ENCODE data around the gene ANKLE2. TPM values are rescaled to one million over a fixed set of nuclear protein-coding genes. Genes with fewer than 3 reads are reported as not detected.

ANKLE2 gene
- total RNA-seq, 1 donor from 2014 or later: 155 TPM

DNA sequence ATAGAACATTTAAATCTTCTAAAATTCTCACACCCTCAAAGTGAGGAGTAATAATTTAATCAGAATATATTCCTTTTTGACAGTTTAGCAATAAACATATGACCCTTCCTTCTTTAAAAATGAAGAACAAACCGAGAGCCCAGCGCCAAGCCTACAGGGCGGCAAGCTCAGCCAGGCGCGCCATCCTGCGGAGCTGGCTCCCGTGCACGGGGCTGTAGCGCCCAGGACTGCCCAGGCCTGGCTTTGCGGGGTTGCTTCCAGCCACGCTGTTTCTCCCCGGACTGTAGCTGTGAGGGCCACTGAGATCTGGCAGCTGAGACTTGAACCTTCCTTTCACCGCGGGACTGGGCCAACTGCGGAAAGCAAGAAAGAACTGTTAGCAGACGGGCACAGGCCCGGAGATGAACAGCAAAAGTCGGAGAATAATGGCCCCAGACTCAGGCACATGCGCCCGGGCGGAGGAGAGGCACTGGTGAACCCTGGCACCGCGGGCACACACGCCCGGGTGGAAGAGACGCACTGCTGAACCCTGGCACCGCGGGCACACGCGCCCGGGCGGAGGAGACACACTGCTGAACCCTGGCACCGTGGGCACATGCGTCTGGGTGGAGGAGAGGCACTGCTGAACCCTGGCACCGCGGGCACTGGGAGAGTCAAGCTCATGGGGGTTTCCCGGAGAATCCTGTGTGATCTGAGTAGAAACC is 34.4 kb downstream of the ANKLE2 start:
- Mint-ChIP-seq H3K4me1 (peaks cover 7% of the 10 kb centered on the region), H3K36me3 (ENCODE audit: low read depth) (peaks cover 76% of the 10 kb centered on the region)

DNA sequence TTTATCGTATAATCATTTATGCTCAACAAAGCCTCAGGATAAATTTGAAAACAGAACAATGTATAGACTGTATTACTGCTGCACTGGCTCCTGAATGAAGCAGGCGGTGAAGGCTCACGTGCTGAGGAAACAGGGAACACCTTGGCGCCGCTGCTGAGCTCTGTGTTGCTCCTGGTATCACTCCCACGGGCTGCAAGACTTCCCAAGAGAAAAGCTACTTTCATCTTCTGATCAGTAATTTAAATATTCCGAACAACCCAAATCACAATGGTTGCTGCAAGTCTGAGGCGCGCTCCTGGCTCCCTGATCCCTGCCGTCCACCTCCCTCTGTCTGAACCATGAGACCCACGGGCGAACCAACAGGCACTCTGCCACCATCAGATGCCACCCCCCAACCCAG is 35.2 kb downstream of the ANKLE2 start:
- Mint-ChIP-seq H3K9me3 (no peaks in the 10 kb centered on the region), H3K4me3 (no peak overlapping the region), H3K27me3 (no peaks in the 10 kb centered on the region), H3K27ac (no peak overlapping the region), H3K4me1 (peaks cover 7% of the 10 kb centered on the region), H3K36me3 (ENCODE audit: low read depth) (peaks cover 73% of the 10 kb centered on the region)
- intact Hi-C loops (cut with micrococcal nuclease): no loop called here
- no peak for DNase-seq

More for the DNA sequence above, 34.4 kb downstream of the ANKLE2 start:
- no peak for DNase-seq
- Mint-ChIP-seq H3K27me3 (no peaks in the 10 kb centered on the region), H3K27ac (no peak overlapping the region), H3K4me3 (no peak overlapping the region), H3K9me3 (no peaks in the 10 kb centered on the region)
- intact Hi-C loops (cut with micrococcal nuclease): no loop called here

DNA sequence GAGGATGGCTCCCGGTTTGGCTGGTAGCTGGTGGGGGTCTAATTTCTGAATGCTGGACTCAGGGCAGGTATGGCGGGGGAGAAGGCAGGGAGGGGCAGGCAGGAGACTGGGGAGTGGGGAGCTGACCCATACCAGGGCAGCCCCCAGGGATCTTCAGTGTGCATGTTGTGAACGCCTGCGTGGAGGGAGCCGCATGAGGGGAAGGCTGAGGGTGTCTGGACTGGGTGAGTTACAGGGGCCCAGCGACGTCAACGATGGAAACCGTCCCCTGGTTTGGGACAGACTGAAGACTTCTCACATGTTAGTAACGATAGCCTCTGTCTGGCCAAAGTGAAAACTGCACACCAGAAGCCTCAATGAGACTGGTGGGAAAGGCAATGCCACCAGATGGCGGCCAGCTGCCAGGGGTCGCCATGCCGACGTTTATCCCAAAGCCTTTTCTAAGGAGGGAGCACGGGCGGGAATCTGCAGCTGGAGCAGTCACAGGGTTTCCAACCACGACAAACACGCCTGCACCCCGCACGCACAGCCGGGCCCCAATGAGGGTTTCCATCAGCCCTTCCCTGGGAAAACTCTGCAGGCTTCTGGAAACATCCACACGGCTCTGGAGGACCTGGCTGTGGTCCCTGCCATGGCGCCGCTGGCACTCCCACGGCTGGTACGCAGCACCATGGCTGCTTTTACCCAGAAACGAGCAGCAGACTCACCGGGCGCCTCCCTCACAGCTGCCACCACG is 37.0 kb downstream of the ANKLE2 start:
- H3K4me1 Mint-ChIP-seq: peaks cover 3% of the 10 kb centered on the region
- intact Hi-C loops (cut with micrococcal nuclease): no loop called here
- peaks cover 72% of the 10 kb centered on the region for H3K36me3 Mint-ChIP-seq (ENCODE audit: low read depth)
- no peak overlapping the region for H3K27ac Mint-ChIP-seq
- DNase-seq: no peak
- H3K4me3 Mint-ChIP-seq: no peak overlapping the region
- no peaks in the 10 kb centered on the region for H3K9me3 Mint-ChIP-seq
- H3K27me3 Mint-ChIP-seq: no peaks in the 10 kb centered on the region

DNA sequence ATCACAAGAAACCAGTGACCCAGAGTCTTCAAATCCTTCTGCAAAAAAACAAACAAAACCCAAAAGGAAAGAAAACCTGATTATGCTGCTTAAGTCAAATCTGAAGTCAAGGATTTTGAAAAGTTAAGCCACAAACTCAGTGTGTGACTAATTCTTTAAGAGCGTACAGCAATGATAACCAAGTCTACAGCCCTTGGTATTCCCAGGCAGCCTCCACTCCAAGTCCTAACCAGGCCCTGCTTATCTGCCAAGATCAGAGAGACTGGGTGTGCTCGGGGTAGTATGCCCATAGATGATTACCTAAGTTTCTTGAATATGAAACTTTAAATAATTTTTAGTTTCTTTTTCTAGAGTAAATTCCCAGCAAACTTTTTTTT is 37.9 kb downstream of the ANKLE2 start:
- intact Hi-C loops (cut with micrococcal nuclease): no loop called here
- Mint-ChIP-seq H3K36me3 (ENCODE audit: low read depth) (peaks cover 75% of the 10 kb centered on the region), H3K4me1 (peaks cover 3% of the 10 kb centered on the region), H3K4me3 (no peak overlapping the region), H3K27ac (no peak overlapping the region), H3K27me3 (no peaks in the 10 kb centered on the region), H3K9me3 (no peaks in the 10 kb centered on the region)
- no peak for DNase-seq

DNA sequence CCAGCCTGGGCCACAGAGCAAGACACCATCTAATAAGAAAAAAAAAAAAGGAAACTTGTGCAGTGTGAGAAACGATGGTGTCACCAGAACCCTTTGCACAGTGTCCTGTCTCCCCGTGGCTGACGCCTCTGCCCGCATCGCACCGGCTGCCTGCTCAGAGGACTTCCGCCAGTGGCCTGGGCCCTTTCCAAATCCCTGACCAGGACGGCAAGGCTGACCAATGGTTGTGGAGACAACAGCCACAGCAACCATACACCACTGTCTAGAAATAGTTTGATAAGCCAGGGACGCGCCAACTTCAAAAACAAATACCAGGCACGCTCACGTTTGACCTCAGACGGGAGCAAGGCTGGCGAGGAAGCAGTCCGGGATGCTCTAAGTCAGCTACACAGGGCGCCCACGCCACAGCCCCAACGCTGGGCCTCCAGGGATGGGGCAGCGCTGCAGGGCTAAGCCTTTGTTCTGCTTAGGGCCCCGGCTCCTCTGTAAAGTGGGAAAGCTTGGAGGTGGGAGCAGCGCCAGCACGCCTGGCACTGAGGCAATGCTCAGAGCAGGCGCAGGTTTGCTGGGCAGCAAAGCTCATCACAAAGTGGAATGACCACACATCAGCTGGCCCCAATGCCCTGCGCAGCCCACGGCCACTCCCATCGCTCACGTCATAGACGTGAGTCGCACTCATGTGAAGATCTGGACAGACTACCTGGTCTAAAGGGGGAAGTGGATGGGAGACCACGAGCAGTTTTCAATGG is 38.4 kb downstream of the ANKLE2 start:
- no peak for DNase-seq
- no peak overlapping the region for H3K4me3 Mint-ChIP-seq
- peaks cover 3% of the 10 kb centered on the region for H3K4me1 Mint-ChIP-seq
- H3K27me3 Mint-ChIP-seq: no peaks in the 10 kb centered on the region
- H3K36me3 Mint-ChIP-seq (ENCODE audit: low read depth): peaks cover 72% of the 10 kb centered on the region
- no peak overlapping the region for H3K27ac Mint-ChIP-seq
- intact Hi-C loops (cut with micrococcal nuclease): no loop called here
- no peaks in the 10 kb centered on the region for H3K9me3 Mint-ChIP-seq

DNA sequence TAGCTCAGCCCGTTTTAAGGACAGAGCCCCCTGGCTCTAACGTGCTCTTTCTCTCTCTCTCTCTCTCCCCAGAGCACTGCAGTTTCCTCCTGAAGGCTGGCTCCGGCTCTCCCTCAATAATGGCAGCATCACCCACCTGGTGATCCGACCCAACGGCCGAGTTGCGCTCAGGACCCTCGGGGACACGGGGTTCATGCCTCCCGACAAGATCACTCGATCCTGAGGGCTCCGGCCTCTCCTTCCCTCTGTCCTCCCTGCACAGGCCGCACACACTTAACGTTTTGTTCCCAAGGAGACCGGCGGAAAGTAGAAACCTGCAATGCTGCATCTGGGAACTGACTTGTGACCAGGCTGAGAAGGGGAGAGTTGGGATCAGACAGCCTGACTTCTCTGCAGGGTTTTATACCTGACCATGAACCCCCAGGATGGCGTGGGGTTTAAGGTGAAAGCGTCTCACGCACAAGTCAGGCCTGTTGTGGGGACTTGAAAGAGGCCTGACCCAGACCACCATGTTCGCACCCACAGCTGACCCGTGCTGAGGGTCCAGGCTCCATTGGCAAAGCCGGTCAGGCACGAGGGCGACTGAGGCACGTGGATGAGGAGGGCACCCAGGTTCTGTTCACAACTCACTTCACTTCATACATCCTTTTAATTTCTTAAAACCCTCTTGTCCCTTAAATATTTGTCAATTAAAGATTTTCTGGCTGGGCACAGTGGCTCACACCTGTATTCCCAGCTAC is 40.9 kb downstream of the ANKLE2 start:
- no peaks in the 10 kb centered on the region for H3K27me3 Mint-ChIP-seq
- no peak for DNase-seq
- peaks cover 3% of the 10 kb centered on the region for H3K4me1 Mint-ChIP-seq
- H3K36me3 Mint-ChIP-seq (ENCODE audit: low read depth): peaks cover 67% of the 10 kb centered on the region
- no peaks in the 10 kb centered on the region for H3K9me3 Mint-ChIP-seq
- no peak overlapping the region for H3K4me3 Mint-ChIP-seq
- intact Hi-C loops (cut with micrococcal nuclease): no loop called here
- peak overlapping the region; percentile 48 for H3K27ac Mint-ChIP-seq

DNA sequence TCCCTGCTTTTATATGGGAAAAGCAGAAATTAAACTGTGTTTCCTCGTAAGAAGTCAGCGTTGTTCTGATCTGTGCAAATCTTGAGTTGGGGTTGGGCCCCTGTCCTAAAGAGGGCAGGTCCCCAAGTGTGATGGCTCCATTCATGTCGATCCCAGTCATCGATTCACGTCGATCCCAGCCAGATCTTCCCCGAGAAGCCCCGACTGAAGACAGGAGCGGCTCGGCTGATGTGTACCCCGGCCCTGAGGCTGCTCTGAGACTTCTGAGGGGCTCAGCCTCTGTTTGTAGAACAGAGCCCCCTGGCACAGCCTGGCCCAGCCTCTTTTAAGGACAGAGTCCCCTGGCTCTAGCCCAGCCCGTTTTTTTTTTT is 41.7 kb downstream of the ANKLE2 start:
- peaks cover 61% of the 10 kb centered on the region for H3K36me3 Mint-ChIP-seq (ENCODE audit: low read depth)
- intact Hi-C loops (cut with micrococcal nuclease): no loop called here

DNA sequence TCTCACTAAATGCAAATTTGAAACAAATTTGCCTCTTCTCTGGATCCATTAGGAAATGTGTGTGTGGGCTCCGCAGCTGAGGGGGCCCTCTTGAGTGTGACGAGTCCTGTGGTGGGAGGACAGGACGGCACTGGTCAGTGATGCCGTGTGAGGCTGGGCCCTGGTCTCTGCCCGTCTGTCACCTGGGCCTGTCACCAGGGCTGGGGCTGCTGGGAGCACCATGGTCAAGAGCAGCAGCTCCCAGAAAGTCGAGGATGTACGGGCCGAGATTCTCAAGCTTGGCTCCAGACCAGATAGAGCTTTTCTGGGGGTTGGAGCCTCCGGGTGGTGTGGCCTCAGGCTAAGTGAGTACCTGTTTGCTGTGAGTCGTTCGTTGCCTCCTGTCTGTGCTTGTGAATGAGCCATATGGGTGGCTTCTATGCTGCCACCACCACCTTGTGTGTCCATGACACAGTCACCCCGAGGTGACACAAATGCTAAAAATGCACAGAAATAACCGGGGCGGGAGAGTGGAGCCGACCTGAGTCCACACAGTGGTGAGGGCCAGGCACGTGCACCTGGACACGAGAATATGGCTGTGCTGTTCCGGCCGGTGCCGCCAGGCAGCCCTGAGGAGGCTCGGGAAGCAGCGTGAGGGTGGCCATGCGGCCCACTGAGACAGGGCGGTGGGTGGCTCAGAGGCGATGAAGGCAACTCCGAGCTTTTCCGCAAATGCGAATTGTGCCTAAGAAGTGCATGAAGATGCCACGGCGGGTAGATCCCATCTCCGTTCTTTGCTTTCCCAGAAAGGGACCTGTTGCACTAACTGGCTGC is 42.3 kb downstream of the ANKLE2 start:
- peak overlapping the region; percentile 43 for H3K27ac Mint-ChIP-seq
- H3K4me1 Mint-ChIP-seq: peaks cover 5% of the 10 kb centered on the region
- no peaks in the 10 kb centered on the region for H3K27me3 Mint-ChIP-seq
- no peak for DNase-seq
- H3K36me3 Mint-ChIP-seq (ENCODE audit: low read depth): peaks cover 62% of the 10 kb centered on the region
- intact Hi-C loops (cut with micrococcal nuclease): no loop called here
- H3K4me3 Mint-ChIP-seq: no peak overlapping the region
- no peaks in the 10 kb centered on the region for H3K9me3 Mint-ChIP-seq

More for the DNA sequence above, 41.7 kb downstream of the ANKLE2 start:
- DNase-seq: no peak
- Mint-ChIP-seq H3K9me3 (no peaks in the 10 kb centered on the region), H3K27me3 (no peaks in the 10 kb centered on the region), H3K4me1 (peaks cover 3% of the 10 kb centered on the region), H3K4me3 (no peak overlapping the region), H3K27ac (peak overlapping the region; percentile 6)

DNA sequence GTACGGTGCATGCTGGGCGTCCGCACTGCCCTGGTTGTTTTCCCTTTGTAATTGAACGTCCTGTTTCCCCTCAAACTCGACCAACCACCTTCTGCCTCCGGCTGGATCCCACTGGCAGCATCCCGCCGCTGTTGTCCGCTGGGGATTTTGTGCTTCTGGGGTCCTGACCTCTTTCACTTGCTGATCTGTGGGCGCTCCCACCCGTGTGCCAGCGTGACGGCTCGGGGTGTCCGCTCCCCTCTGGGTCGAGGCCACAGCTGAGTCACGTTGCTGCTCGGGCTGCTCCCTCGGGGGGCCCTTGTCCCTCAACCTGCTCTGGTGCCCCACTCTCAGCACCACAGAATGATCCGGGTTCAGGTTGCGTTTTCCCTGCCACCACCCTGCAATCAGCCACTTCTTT is 43.0 kb downstream of the ANKLE2 start:
- peaks cover 3% of the 10 kb centered on the region for H3K4me1 Mint-ChIP-seq
- DNase-seq: no peak
- intact Hi-C loops (cut with micrococcal nuclease): no loop called here
- H3K27ac Mint-ChIP-seq: no peak overlapping the region
- peaks cover 57% of the 10 kb centered on the region for H3K36me3 Mint-ChIP-seq (ENCODE audit: low read depth)
- no peaks in the 10 kb centered on the region for H3K9me3 Mint-ChIP-seq
- H3K27me3 Mint-ChIP-seq: no peaks in the 10 kb centered on the region
- no peak overlapping the region for H3K4me3 Mint-ChIP-seq

DNA sequence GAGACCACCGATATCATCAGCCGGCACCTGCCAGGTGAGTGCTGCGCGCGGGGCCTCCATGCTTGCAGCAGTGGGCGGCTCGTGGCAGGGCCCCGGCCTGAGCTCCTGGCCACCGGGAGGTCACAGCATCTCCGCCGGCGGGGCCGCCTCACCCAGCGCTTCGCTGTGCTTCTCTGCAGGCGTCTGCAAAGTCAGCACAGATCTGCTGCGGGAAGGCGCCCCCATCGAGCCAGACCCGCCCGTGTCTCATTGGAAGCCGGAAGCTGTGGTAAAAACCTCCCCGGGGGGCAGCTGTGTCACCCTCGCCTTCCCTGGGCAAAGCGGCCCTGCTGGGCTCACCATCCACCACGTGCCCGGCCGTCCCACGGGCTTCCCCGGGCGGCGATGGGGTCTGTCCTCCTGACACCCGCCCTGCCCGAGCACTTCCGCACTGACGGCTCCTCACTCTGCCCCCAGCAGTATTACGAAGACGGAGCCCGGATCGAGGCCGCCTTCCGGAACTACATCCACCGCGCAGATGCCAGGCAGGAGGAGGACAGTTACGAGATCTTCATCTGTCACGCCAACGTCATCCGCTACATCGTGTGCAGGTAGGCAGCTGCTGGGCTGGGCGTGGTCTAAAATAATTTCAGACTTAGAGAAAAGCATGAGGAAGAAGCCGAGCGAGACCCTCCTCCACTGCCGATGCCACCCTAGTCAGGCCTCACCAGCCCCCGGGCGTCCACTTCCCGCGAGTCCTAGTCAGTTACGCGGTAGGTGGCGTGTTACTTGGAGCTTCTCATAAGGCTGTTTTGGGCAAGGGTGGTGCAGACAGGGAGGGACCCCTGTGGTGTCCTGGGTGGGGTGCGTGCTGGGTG is 43.9 kb downstream of the ANKLE2 start:
- peaks cover 11% of the 10 kb centered on the region for H3K4me1 Mint-ChIP-seq
- intact Hi-C loops (cut with micrococcal nuclease): no loop called here

DNA sequence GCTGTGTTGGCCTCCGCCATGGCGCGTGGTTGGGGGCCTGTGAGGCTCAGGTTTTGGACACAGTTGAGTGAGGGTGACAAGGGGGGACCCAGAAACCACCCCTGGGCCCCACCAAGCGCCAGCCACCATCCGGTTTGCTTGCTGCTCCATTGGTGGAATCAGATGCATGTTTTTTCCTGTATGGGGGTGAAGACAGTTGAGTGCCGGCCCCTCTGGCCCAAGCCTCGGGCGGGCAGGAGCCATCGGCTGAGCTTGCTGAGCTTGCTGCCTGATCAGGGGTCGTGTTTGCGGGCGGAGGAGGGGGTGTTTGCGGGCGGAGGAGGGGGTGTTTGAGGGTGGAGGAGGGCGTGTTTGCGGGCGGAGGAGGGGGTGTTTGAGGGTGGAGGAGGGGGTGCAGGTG is 44.6 kb downstream of the ANKLE2 start:
- Mint-ChIP-seq H3K9me3 (no peaks in the 10 kb centered on the region), H3K4me1 (peaks cover 15% of the 10 kb centered on the region), H3K27ac (no peak overlapping the region), H3K27me3 (no peaks in the 10 kb centered on the region), H3K36me3 (ENCODE audit: low read depth) (peaks cover 52% of the 10 kb centered on the region), H3K4me3 (no peak overlapping the region)
- intact Hi-C loops (cut with micrococcal nuclease): no loop called here
- no peak for DNase-seq

More for the DNA sequence above, 43.9 kb downstream of the ANKLE2 start:
- Mint-ChIP-seq H3K4me3 (no peak overlapping the region), H3K27ac (no peak overlapping the region), H3K36me3 (ENCODE audit: low read depth) (peaks cover 54% of the 10 kb centered on the region), H3K9me3 (no peaks in the 10 kb centered on the region), H3K27me3 (no peaks in the 10 kb centered on the region)
- DNase-seq: no peak

DNA sequence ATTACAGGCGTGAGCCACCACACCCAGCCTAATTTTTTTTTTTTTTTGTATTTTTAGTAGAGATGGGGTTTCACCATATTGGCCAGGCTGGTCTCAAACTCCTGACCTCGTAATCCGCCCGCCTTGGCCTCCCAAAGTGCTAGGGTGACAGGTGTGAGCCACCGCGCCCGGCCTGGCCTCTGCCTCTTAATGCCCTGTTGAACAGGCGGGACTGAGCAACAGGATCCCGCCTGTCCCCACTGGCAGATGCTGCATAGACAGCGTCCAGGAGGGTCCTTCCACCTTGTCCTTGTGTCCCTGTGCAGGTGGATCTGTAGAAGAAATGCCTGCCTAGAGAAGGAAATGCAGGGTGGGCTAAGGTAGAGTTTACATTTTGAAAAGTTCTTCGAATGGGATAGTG is 45.3 kb downstream of the ANKLE2 start:
- no peaks in the 10 kb centered on the region for H3K9me3 Mint-ChIP-seq
- no peaks in the 10 kb centered on the region for H3K27me3 Mint-ChIP-seq
- no peak for DNase-seq
- peaks cover 15% of the 10 kb centered on the region for H3K4me1 Mint-ChIP-seq
- H3K27ac Mint-ChIP-seq: no peak overlapping the region
- peaks cover 49% of the 10 kb centered on the region for H3K36me3 Mint-ChIP-seq (ENCODE audit: low read depth)
- H3K4me3 Mint-ChIP-seq: no peak overlapping the region
- intact Hi-C loops (cut with micrococcal nuclease): no loop called here
